D721Med (cell line): Measurements from ENCODE around the gene CST11.

Experiments
- DNase-seq: peaks from one replicate; pipeline ENCODE4 v3.0.0; 2011; ENCODE audit warnings: low spot score; ENCODE audit not compliant: insufficient read length
- FAIRE-seq: peaks from 2 replicates; lab custom pipeline; 2011; peaks lifted over from hg19 to GRCh38; lab: Jason Lieb, UNC
- TF ChIP-seq, protein P1 (sequence below): IDR thresholded peaks from 2 replicates; pipeline ENCODE4 v1.5.1; 2012; ENCODE audit warnings: mild to moderate bottlenecking, control low read depth; ENCODE audit not compliant: insufficient read depth; ENCODE audit errors: missing control alignments

The CST11 gene

DNA sequence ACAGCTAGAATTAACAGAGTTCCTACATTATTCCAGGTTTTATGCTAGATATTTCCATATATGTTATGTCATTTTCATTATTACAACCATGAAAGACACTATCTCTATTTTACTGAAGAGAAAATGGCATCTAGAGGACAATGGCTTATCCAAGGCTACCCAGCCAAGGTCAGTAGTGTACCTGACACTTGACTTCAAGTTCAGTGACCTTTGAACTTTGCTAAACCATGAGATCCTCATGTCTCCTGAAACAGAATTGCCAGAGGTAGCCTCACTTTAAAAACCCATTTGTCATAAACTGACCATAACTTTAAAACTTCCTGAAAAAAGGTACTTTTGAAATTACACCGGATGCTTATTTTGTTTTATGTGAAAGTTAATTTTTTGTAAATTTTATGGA, 45.8 kb downstream of the CST11 start:
- TF ChIP-seq, protein P1, sequence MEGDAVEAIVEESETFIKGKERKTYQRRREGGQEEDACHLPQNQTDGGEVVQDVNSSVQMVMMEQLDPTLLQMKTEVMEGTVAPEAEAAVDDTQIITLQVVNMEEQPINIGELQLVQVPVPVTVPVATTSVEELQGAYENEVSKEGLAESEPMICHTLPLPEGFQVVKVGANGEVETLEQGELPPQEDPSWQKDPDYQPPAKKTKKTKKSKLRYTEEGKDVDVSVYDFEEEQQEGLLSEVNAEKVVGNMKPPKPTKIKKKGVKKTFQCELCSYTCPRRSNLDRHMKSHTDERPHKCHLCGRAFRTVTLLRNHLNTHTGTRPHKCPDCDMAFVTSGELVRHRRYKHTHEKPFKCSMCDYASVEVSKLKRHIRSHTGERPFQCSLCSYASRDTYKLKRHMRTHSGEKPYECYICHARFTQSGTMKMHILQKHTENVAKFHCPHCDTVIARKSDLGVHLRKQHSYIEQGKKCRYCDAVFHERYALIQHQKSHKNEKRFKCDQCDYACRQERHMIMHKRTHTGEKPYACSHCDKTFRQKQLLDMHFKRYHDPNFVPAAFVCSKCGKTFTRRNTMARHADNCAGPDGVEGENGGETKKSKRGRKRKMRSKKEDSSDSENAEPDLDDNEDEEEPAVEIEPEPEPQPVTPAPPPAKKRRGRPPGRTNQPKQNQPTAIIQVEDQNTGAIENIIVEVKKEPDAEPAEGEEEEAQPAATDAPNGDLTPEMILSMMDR: no peak
- FAIRE-seq (no peak), DNase-seq (no peak)

DNA sequence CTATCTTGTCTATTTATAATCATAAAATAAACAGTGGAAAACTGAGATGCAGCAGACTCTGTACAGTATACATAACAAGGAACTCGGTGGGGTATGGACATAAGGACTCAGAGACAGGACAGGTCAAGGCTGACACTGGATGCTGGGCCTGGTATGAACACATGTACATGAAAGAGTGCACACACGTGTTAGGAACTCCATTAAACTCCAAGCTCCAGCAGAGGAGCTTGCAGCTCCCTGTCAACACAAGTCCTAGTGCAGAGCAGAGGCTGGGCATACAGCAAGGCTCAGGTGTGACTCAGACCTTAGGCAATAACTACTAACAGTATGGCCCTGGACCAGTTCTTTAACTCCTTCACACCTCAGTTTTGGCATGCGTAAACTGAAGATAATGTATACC, 48.5 kb downstream of the CST11 start:
- FAIRE-seq (no peak), DNase-seq (no peak)
- TF ChIP-seq, protein P1: no peak

DNA sequence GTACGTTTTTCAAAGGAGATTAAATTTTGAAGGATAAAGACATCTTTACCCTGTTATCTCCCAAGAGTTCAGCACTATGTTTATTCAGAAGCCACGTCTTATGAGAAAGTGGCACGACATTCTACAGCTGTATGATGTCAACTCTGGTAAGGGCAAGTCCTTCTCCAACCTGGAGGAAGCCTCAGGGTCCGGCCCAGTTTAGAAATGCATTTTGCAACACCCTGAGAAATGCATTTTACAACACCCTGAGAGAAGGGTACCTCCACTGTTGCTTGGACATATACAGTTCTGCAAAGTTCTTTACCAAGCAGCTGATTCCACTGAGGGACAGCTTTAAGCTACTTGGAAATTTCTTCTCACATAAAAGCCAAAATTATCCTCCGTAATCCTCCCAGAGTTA, 48.9 kb downstream of the CST11 start:
- FAIRE-seq (no peak), DNase-seq (no peak)
- TF ChIP-seq, protein P1: no peak

DNA sequence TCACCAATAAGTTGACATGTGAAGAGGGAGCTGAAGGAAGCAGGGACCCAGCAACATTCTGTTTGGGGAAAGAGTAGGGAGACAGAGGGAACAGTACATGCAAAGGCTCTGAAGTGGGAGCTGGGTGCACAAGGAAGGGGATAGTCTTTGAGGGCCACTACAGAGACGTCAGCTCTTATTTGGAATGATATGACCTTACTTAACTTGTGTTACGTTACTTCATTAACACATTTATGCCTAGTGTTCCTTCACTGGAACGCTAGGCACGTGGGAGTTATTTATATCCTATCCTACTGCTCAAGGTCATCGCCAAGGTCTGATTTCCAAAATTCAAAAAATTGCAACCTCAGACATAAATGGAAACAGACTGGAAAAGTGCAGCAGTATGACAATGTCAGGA, 51.6 kb downstream of the CST11 start:
- FAIRE-seq: no peak
- no peak for DNase-seq
- TF ChIP-seq, protein P1: no peak
